Loucy (cell line): Measurements from ENCODE around the gene ARSK.

Experiments
- H2AFZ ChIP-seq: fragments of 200-600 bp; sonication (generic); 2 replicates; pipeline ENCODE4 v1.6.0; 2016; ENCODE audit warnings: antibody characterized with exemption, mild to moderate bottlenecking, low read length, moderate library complexity
- H3F3A ChIP-seq: fragments of 200-600 bp; 2 replicates; pipeline ENCODE4 v1.6.0; 2016; ENCODE audit warnings: antibody characterized with exemption, low read depth, mild to moderate bottlenecking
- H3K27me3 ChIP-seq: fragments of 200-600 bp; sonication (generic); 2 replicates; pipeline ENCODE4 v1.6.1; 2014; ENCODE audit warnings: low read length, mild to moderate bottlenecking; ENCODE audit not compliant: insufficient read depth, poor library complexity, severe bottlenecking
- H3K36me3 ChIP-seq: fragments of 200-600 bp; sonication (generic); 2 replicates; pipeline ENCODE4 v1.6.1; 2016; ENCODE audit warnings: low read length; ENCODE audit not compliant: insufficient read depth
- H3K4me1 ChIP-seq: fragments of 200-600 bp; sonication (generic); 2 replicates; pipeline ENCODE4 v1.5.1; 2014; ENCODE audit warnings: low read length, mild to moderate bottlenecking; ENCODE audit not compliant: insufficient read depth, poor library complexity, severe bottlenecking
- H3K4me2 ChIP-seq: fragments of 200-600 bp; sonication (generic); 2 replicates; pipeline ENCODE4 v1.6.0; 2014; ENCODE audit warnings: antibody characterized with exemption, low read length, low read depth, mild to moderate bottlenecking; ENCODE audit not compliant: poor library complexity, severe bottlenecking
- H3K4me3 ChIP-seq: fragments of 200-600 bp; sonication (generic); 2 replicates; pipeline ENCODE4 v1.5.1; 2014; ENCODE audit warnings: low read length, mild to moderate bottlenecking, mixed read lengths; ENCODE audit not compliant: poor library complexity, severe bottlenecking
- H3K79me2 ChIP-seq: fragments of 200-600 bp; sonication (generic); 2 replicates; pipeline ENCODE4 v1.6.1; 2014; ENCODE audit warnings: low read length; ENCODE audit not compliant: insufficient read depth
- H3K9ac ChIP-seq: fragments of 200-600 bp; sonication (generic); 2 replicates; pipeline ENCODE4 v1.6.0; 2014; ENCODE audit warnings: mild to moderate bottlenecking, low read depth, low read length, moderate library complexity; ENCODE audit not compliant: poor library complexity, severe bottlenecking
- H3K9me2 ChIP-seq: fragments of 200-600 bp; sonication (generic); replicated peaks from 2 replicates; pipeline ENCODE4 v1.6.1; 2016; ENCODE audit warnings: low read depth, low read length, mixed read lengths
- H3K9me3 ChIP-seq: fragments of 200-600 bp; sonication (generic); 2 replicates; pipeline ENCODE4 v1.6.1; 2014; ENCODE audit warnings: mild to moderate bottlenecking, antibody characterized with exemption, low read length, low read depth; ENCODE audit not compliant: insufficient read depth
- H4K20me1 ChIP-seq: fragments of 200-600 bp; sonication (generic); 2 replicates; pipeline ENCODE4 v1.6.0; 2014; ENCODE audit warnings: antibody characterized with exemption, low read length, mild to moderate bottlenecking; ENCODE audit not compliant: insufficient read depth, poor library complexity, severe bottlenecking
- CTCF ChIP-seq: fragments of 200-600 bp; sonication (generic); conservative IDR thresholded peaks from 2 replicates; pipeline ENCODE4 v1.5.1; 2014; ENCODE audit warnings: mild to moderate bottlenecking, antibody characterized with exemption, low read length
- EZH2phosphoT487 ChIP-seq: fragments of 200-600 bp; IDR thresholded peaks from 2 replicates; pipeline ENCODE4 v1.6.1; 2018; ENCODE audit warnings: antibody characterized with exemption, mild to moderate bottlenecking, moderate library complexity, borderline replicate concordance

Gene ARSK

GRCh38 chr5:95626701-95627100 is 71.8 kb downstream of the ARSK start:
- Histone ChIP-seq H3K9ac (no peak overlapping the region), H4K20me1 (no peaks in the 10 kb centered on the region), H3F3A (peaks cover 13% of the 10 kb centered on the region), H3K27me3 (no peaks in the 10 kb centered on the region), H3K9me3 (no peaks in the 10 kb centered on the region), H3K9me2 (no peaks in the 10 kb centered on the region), H3K36me3 (no peaks in the 10 kb centered on the region), H2AFZ (no peak overlapping the region), H3K4me2 (no peak overlapping the region), H3K79me2 (no peaks in the 10 kb centered on the region), H3K4me3 (no peak overlapping the region), H3K4me1 (peaks cover 38% of the 10 kb centered on the region)
- TF ChIP-seq EZH2phosphoT487, result no peak
- TF ChIP-seq CTCF, result no peak

- no peak overlapping the region for H3K4me3 ChIP-seq
- H3K79me2 ChIP-seq, result no peaks in the 10 kb centered on the region
- H2AFZ ChIP-seq, result no peak overlapping the region
- H3F3A ChIP-seq, result 0 out of 2 replicates have a peak, but pooled peaks cover 1% of the 10 kb centered on the region
- no peaks in the 10 kb centered on the region for H4K20me1 ChIP-seq
- no peaks in the 10 kb centered on the region for H3K9me2 ChIP-seq
- peaks cover 35% of the 10 kb centered on the region for H3K4me1 ChIP-seq
- no peak overlapping the region for H3K4me2 ChIP-seq
- H3K27me3 ChIP-seq, result no peaks in the 10 kb centered on the region
- H3K36me3 ChIP-seq, result no peaks in the 10 kb centered on the region
- no peak overlapping the region for H3K9ac ChIP-seq
- TF ChIP-seq EZH2phosphoT487 (no peak), CTCF (no peak)
- H3K9me3 ChIP-seq, result no peaks in the 10 kb centered on the region
Observed at GRCh38 chr5:95627971-95628810, 73.3 kb downstream of the ARSK start.

GRCh38 chr5:95628933-95629332 is 74.0 kb downstream of the ARSK start:
- H3K4me2 ChIP-seq, result no peak overlapping the region
- TF ChIP-seq CTCF (no peak), EZH2phosphoT487 (no peak)

More at GRCh38 chr5:95628933-95629332, 74.0 kb downstream of the ARSK start:
- Histone ChIP-seq H4K20me1 (no peaks in the 10 kb centered on the region), H3K27me3 (no peaks in the 10 kb centered on the region), H3K9ac (no peak overlapping the region), H3K4me3 (no peak overlapping the region), H2AFZ (no peak overlapping the region), H3K79me2 (no peaks in the 10 kb centered on the region), H3K36me3 (no peaks in the 10 kb centered on the region), H3K4me1 (peaks cover 32% of the 10 kb centered on the region), H3K9me3 (no peaks in the 10 kb centered on the region), H3K9me2 (no peaks in the 10 kb centered on the region), H3F3A (0 out of 2 replicates have a peak, but pooled peaks cover 3% of the 10 kb centered on the region)
